GM12878 (cell line): ENCODE data around the gene GPR17. TPM values are rescaled to one million over a fixed set of nuclear protein-coding genes. Genes with fewer than 3 reads are reported as not detected.

Experiments used
- ATAC-seq: fragments of 200-7000 bp; cut with Tn5 transposase; 3 replicates; pipeline ENCODE4 v1.9.1; 2020; ENCODE audit warnings: mild to moderate bottlenecking, moderate library complexity
- BruUV-seq: library from RNA; stranded (reverse); fragments of 400-500 nt; replicated peaks from 2 replicates; lab custom pipeline; 2021; lab: Mats Ljungman, UMichigan
- CTCF ChIA-PET: fragments of 300-600 bp; sonication (Branson Sonifier 250); formaldehyde crosslinking; extraction: SDS; loops from one replicate; lab custom pipeline; 2021; ENCODE audit warnings: inconsistent platforms; lab: Yijun Ruan, JAX
- POLR2A ChIA-PET: fragments of 350-600 bp; formaldehyde crosslinking; extraction: SDS; loops from one replicate; lab custom pipeline; 2021; ENCODE audit warnings: inconsistent platforms; lab: Charles Lee
- RAD21 ChIA-PET: fragments of 300-600 bp; sonication (Branson Sonifier 250); formaldehyde crosslinking; loops from one replicate; lab custom pipeline; 2023; ENCODE audit warnings: antibody characterized with exemption; ENCODE audit not compliant: unreplicated experiment; lab: Charles Lee
- SMC1A ChIA-PET: fragments of 300-600 bp; sonication (Branson Sonifier 250); formaldehyde crosslinking; loops from one replicate; lab custom pipeline; 2023; ENCODE audit not compliant: unreplicated experiment, uncharacterized antibody; lab: Charles Lee
- DNase-seq: peaks from one replicate; pipeline ENCODE4 v3.0.0-alpha.2; 2011; ENCODE audit warnings: low read depth, low spot score
- FAIRE-seq: peaks from 3 replicates; lab custom pipeline; 2011; peaks lifted over from hg19 to GRCh38; lab: Jason Lieb, UNC
- H2AFZ ChIP-seq: 2 replicates; pipeline ENCODE4 v1.6.0; 2011; ENCODE audit warnings: low read depth, low read length, control low read depth; ENCODE audit not compliant: control insufficient read depth
- H3K27ac ChIP-seq: 2 replicates; pipeline ENCODE4 v1.5.1; 2011; ENCODE audit warnings: control low read depth; ENCODE audit not compliant: control insufficient read depth, insufficient read depth
- H3K27me3 ChIP-seq, 2 experiments: replicated peaks in 1 of 2; 2 replicates each; pipeline versions ENCODE4 v1.6.0 to v1.6.1; 2011; ENCODE audit warnings: low read length in 1 of 2; ENCODE audit not compliant: control insufficient read depth in 2 of 2, insufficient read depth in 2 of 2
- H3K36me3 ChIP-seq, 2 experiments: 2 replicates each; pipeline ENCODE4 v1.5.1; 2011; ENCODE audit warnings: low read length in 1 of 2; ENCODE audit not compliant: control insufficient read depth in 2 of 2, insufficient read depth in 2 of 2
- H3K4me1 ChIP-seq: 2 replicates; pipeline ENCODE4 v1.6.1; 2011; ENCODE audit warnings: mild to moderate bottlenecking, low read length, moderate library complexity, mixed read lengths; ENCODE audit not compliant: control insufficient read depth, insufficient read depth
- H3K4me2 ChIP-seq: 2 replicates; pipeline ENCODE4 v1.6.0; 2011; ENCODE audit warnings: control low read depth; ENCODE audit not compliant: control insufficient read depth, insufficient read depth
- H3K4me3 ChIP-seq: fragments of 200-600 bp; sonication (generic); 2 replicates; pipeline ENCODE4 v1.5.1; 2016
- H3K79me2 ChIP-seq: 2 replicates; pipeline ENCODE4 v1.6.0; 2011; ENCODE audit warnings: low read length; ENCODE audit not compliant: control insufficient read depth, insufficient read depth
- H3K9ac ChIP-seq: 2 replicates; pipeline ENCODE4 v1.8.0; 2011; ENCODE audit warnings: low read length, control low read depth, mixed read lengths; ENCODE audit not compliant: control insufficient read depth, insufficient read depth
- H3K9me3 ChIP-seq: replicated peaks from 3 replicates; pipeline ENCODE4 v1.5.1; 2011; ENCODE audit warnings: mild to moderate bottlenecking, low read length; ENCODE audit not compliant: control insufficient read depth, insufficient read depth
- H4K20me1 ChIP-seq: 2 replicates; pipeline ENCODE4 v1.6.0; 2011; ENCODE audit not compliant: control insufficient read depth, insufficient read depth
- BCLAF1 ChIP-seq: fragments of 450-650 bp; IDR thresholded peaks from 2 replicates; pipeline ENCODE4 v1.6.1; 2017; ENCODE audit warnings: antibody characterized with exemption, mild to moderate bottlenecking, moderate library complexity
- CREM ChIP-seq: IDR thresholded peaks from 2 replicates; pipeline ENCODE4 v1.6.1; 2014; ENCODE audit warnings: antibody characterized with exemption, low read depth
- DPF2 ChIP-seq: fragments of 450-650 bp; IDR thresholded peaks from 2 replicates; pipeline ENCODE4 v1.6.1; 2017; ENCODE audit warnings: mild to moderate bottlenecking
- E2F8 ChIP-seq: fragments of 450-650 bp; IDR thresholded peaks from 2 replicates; pipeline ENCODE4 v1.6.1; 2018; ENCODE audit warnings: mild to moderate bottlenecking, low read depth, moderate library complexity; ENCODE audit not compliant: partially characterized antibody
- ETV6 ChIP-seq, 2 experiments: fragments of 450-650 bp in 1 of 2; IDR thresholded peaks in 1 of 2; conservative IDR thresholded peaks in 1 of 2; 2 replicates each; pipeline ENCODE4 v1.6.1; 2014; ENCODE audit warnings: antibody characterized with exemption in 1 of 2, borderline replicate concordance in 1 of 2, low read depth in 1 of 2, mild to moderate bottlenecking in 1 of 2, moderate library complexity in 1 of 2
- GATAD2B ChIP-seq: fragments of 450-650 bp; conservative IDR thresholded peaks from 2 replicates; pipeline ENCODE4 v1.6.1; 2017; ENCODE audit warnings: low read depth, mild to moderate bottlenecking, moderate library complexity
- HDAC2 ChIP-seq: fragments of 200-600 bp; sonication (generic); IDR thresholded peaks from 2 replicates; pipeline ENCODE4 v1.6.1; 2017
- IKZF2 ChIP-seq, 2 experiments: fragments of 450-650 bp; IDR thresholded peaks; 2 replicates each; pipeline ENCODE4 v1.6.1; 2017; ENCODE audit warnings: mild to moderate bottlenecking in 2 of 2, moderate library complexity in 2 of 2
- NFYB ChIP-seq: IDR thresholded peaks from 2 replicates; pipeline ENCODE4 v1.6.1; 2011; ENCODE audit warnings: low read depth, mild to moderate bottlenecking, low read length, improper control_type of control experiment, moderate library complexity; ENCODE audit not compliant: insufficient read depth
- PML ChIP-seq: IDR thresholded peaks from 2 replicates; pipeline ENCODE4 v1.6.1; 2012; ENCODE audit warnings: low read length, inconsistent platforms
- RCOR1 ChIP-seq: conservative IDR thresholded peaks from 2 replicates; pipeline ENCODE4 v1.6.1; 2012; ENCODE audit warnings: low read depth, low read length, improper control_type of control experiment
- SIN3A ChIP-seq: IDR thresholded peaks from 2 replicates; pipeline ENCODE4 v1.6.1; 2012; ENCODE audit warnings: low read depth, low read length, improper control_type of control experiment
- SKIL ChIP-seq: fragments of 450-650 bp; IDR thresholded peaks from 2 replicates; pipeline ENCODE4 v1.6.1; 2017; ENCODE audit warnings: mild to moderate bottlenecking, low read depth, inconsistent platforms; ENCODE audit not compliant: poor library complexity, severe bottlenecking
- SMARCA5 ChIP-seq: fragments of 450-650 bp; IDR thresholded peaks from 2 replicates; pipeline ENCODE4 v1.6.1; 2017; ENCODE audit warnings: mild to moderate bottlenecking
- ZSCAN29 ChIP-seq: fragments of 450-650 bp; IDR thresholded peaks from 2 replicates; pipeline ENCODE4 v1.6.1; 2017; ENCODE audit warnings: mild to moderate bottlenecking, moderate library complexity
- WGBS: methylation state at CpG from one replicate; pipeline ENCODE4 v1.1.6; 2016; ENCODE audit warnings: low lambda C conversion rate; ENCODE audit not compliant: insufficient replicate concordance, insufficient coverage; ENCODE audit errors: missing lambda C conversion rate; 5-methylcytosine and 5-hydroxymethylcytosine counted together
- in situ Hi-C: fragments of 300-500 bp; cut with MboI; formaldehyde crosslinking; loops from 9 replicates; pipeline ENCODE4 v1.14.3; 2018; ENCODE audit warnings: mixed read lengths
- intact Hi-C: fragments of 100-400 bp; cut with micrococcal nuclease; formaldehyde crosslinking; loops from one replicate; pipeline ENCODE4 v1.14.2; 2022; ENCODE audit not compliant: unreplicated experiment
- polyA plus RNA-seq, 11 experiments: library from polyadenylated mRNA; depleted of rRNA in 4 of 11; unstranded in 6 of 11; stranded (reverse) in 5 of 11; fragments of >200 nt; fragmentation: Nextera tagmentation in 4 of 11; fragmentation: Illumina TruSeq in 1 of 11; extraction: Ambion mirVana in 4 of 11; extraction: Trizol in 1 of 11; gene quantifications; 1 replicate in 1 of 11; 2 replicates in 10 of 11; pipeline versions ENCODE4 v1.2.1 to v1.2.3, GENCODE V29; 2011 to 2016; ENCODE audit warnings: inconsistent platforms in 2 of 11, missing spikeins in 2 of 11, low read depth in 1 of 11
- total RNA-seq, 4 experiments: library from RNA; depleted of rRNA in 3 of 4; stranded (reverse); fragments of >200 nt in 3 of 4; fragmentation: Illumina TruSeq in 1 of 4; extraction: Trizol in 1 of 4; gene quantifications; 2 replicates each; pipeline versions ENCODE4 v1.2.1 to v1.2.3, GENCODE V29; 2013 to 2021

GPR17 gene
- total and polyA plus RNA-seq, 10 of the 15 experiments (the other 5 are each of a cell fraction or from before 2014, with no cell fraction given) = not detected

GRCh38 chr2:127630864-127631540, 15.0 kb upstream of the GPR17 start:
- CTCF ChIA-PET = no interaction called here
- Histone ChIP-seq H3K27ac (no peak overlapping the region), H3K36me3 (no peaks in the 10 kb centered on the region), H3K27me3 (no peaks in the 10 kb centered on the region), H3K4me2 (no peak overlapping the region), H3K4me3 (no peak overlapping the region), H3K79me2 (no peaks in the 10 kb centered on the region), H4K20me1 (no peaks in the 10 kb centered on the region), H3K9ac (no peak overlapping the region), H2AFZ (no peak overlapping the region), H3K4me1 (peaks cover 17% of the 10 kb centered on the region), H3K9me3 (no peaks in the 10 kb centered on the region)
- POLR2A ChIA-PET = no interaction called here
- SMC1A ChIA-PET = no interaction called here
- no peak for ATAC-seq
- no peak for FAIRE-seq
- no peak for DNase-seq
- WGBS = 73% methylated on average over 17 of the region's 25 CpGs
- in situ Hi-C loops = no loop called here
- RAD21 ChIA-PET = interaction anchor here (0.6 kb wide), 1 partner anchor 40 kb away, joined by 3 read pairs; no protein-coding TSS in a partner anchor
- intact Hi-C loops = no loop called here
- BruUV-seq = no TSS peak
- TF ChIP-seq HDAC2 (no peak), GATAD2B (no peak), ZSCAN29 (no peak), PML (no peak), CREM (no peak), SMARCA5 (no peak), IKZF2 (IDR thresholded peaks at IDR 0.05) (no peak), NFYB (no peak), ETV6 (conservative IDR thresholded peaks at IDR 0.05 in 1 of 2, IDR thresholded peaks at IDR 0.05 in 1 of 2; ENCODE audit: borderline replicate concordance in 1 of 2, low read depth in 1 of 2) (no peak), BCLAF1 (no peak), SIN3A (no peak), RCOR1 (no peak), SKIL (no peak), DPF2 (no peak), E2F8 (no peak)
